Spleen (tissue), 13 donors: ENCODE measurements around the gene NPC1L1. TPM values are rescaled to one million over a fixed set of nuclear protein-coding genes. Genes with fewer than 3 reads are reported as not detected.
A peak's percentile ranks its signal among the peaks of the same experiment; 100 is the strongest.

ENCODE experiments used
- DNase-seq: peaks from one replicate; pipeline ENCODE4 v3.0.0-alpha.2; 2020
- H3K27ac ChIP-seq, 8 donors: fragments of 200-600 bp; sonication (generic) in 7 of 8; 1 replicate in 4 of 8; 2 replicates in 4 of 8; pipeline versions ENCODE4 v1.5.0 to v1.8.0; 2016 to 2021; ENCODE audit warnings: inconsistent platforms in 4 of 8, mild to moderate bottlenecking in 4 of 8, moderate library complexity in 1 of 8
- H3K27me3 ChIP-seq, 7 donors: fragments of 200-600 bp; sonication (generic) in 6 of 7; replicated peaks in 1 of 7; 1 replicate in 4 of 7; 2 replicates in 3 of 7; pipeline versions ENCODE4 v1.5.0 to v1.8.0; 2016 to 2021; ENCODE audit warnings: inconsistent platforms in 3 of 7, mild to moderate bottlenecking in 1 of 7
- H3K36me3 ChIP-seq, 6 donors: fragments of 200-600 bp; sonication (generic) in 5 of 6; 1 replicate in 4 of 6; 2 replicates in 2 of 6; pipeline versions ENCODE4 v1.5.0 to v1.8.0; 2016 to 2021; ENCODE audit warnings: inconsistent platforms in 2 of 6
- H3K4me1 ChIP-seq, 6 donors: fragments of 200-600 bp; sonication (generic) in 5 of 6; 1 replicate in 3 of 6; 2 replicates in 3 of 6; pipeline versions ENCODE4 v1.5.0 to v1.8.0; 2016 to 2021; ENCODE audit warnings: inconsistent platforms in 3 of 6
- H3K4me3 ChIP-seq, 8 donors: fragments of 200-600 bp; sonication (generic) in 7 of 8; 1 replicate in 4 of 8; 2 replicates in 4 of 8; pipeline versions ENCODE4 v1.5.0 to v1.8.0; 2016 to 2021; ENCODE audit warnings: inconsistent platforms in 4 of 8, mild to moderate bottlenecking in 4 of 8, moderate library complexity in 2 of 8
- H3K9me3 ChIP-seq, 8 donors: fragments of 200-600 bp; sonication (generic) in 7 of 8; 1 replicate in 4 of 8; 2 replicates in 4 of 8; pipeline versions ENCODE4 v1.5.0 to v1.8.0; 2016 to 2021; ENCODE audit warnings: inconsistent platforms in 4 of 8
- CTCF ChIP-seq, 11 experiments: fragments of 200-600 bp in 7 of 11; fragments of 450-650 bp in 4 of 11; sonication (generic) in 4 of 11; IDR thresholded peaks in 8 of 11; conservative IDR thresholded peaks in 3 of 11; 1 replicate in 7 of 11; 2 replicates in 4 of 11; pipeline versions ENCODE4 v1.4.0 to v1.8.0; 2016 to 2021; ENCODE audit warnings: antibody characterized with exemption in 11 of 11, inconsistent platforms in 4 of 11, mild to moderate bottlenecking in 1 of 11
- POLR2A ChIP-seq, 3 donors: fragments of 450-650 bp; IDR thresholded peaks; one replicate each; pipeline ENCODE4 v1.5.1; 2017; ENCODE audit warnings: antibody characterized with exemption in 3 of 3, mild to moderate bottlenecking in 1 of 3
- POLR2AphosphoS5 ChIP-seq, 3 donors: sonication (generic); formaldehyde crosslinking; IDR thresholded peaks; one replicate each; pipeline ENCODE4 v1.5.1; 2017; ENCODE audit warnings: antibody characterized with exemption in 3 of 3
- WGBS, 5 donors: extraction: QIAGEN DNeasy Blood & Tissue Kit in 3 of 5; methylation state at CpG; one replicate each; pipeline versions ENCODE4 v1.1.5 to v1.1.7; 2013 to 2018; 5-methylcytosine and 5-hydroxymethylcytosine counted together
- intact Hi-C: fragments of 100-400 bp; cut with DNase I; formaldehyde crosslinking; loops from one replicate; pipeline ENCODE4 v1.15.0; 2023; ENCODE audit warnings: low total_unique reads
- long read RNA-seq, 2 donors: transcript quantifications; one replicate each; lab custom pipeline, GENCODE V29; 2026
- polyA plus RNA-seq, 3 donors: library from polyadenylated mRNA; stranded (reverse); fragments of 200-250 nt; gene quantifications; one replicate each; pipeline ENCODE4 v1.2.1, GENCODE V29; 2013
- total RNA-seq, 7 donors: library from RNA; depleted of rRNA in 3 of 7; stranded (reverse); fragments of >200 nt in 3 of 7; fragmentation: NEBNext Ultra II Directional in 4 of 7; extraction: Animal tissue kit (Norgen Biotek cat#: 25700) in 4 of 7; gene quantifications; one replicate each; pipeline versions ENCODE4 v1.1.0 to v1.2.1, GENCODE V29; 2016 to 2021
- donor health status: healthy with polysubstance abuse.
- donor health status: DM: no; HTN: no; CAD: no; lungs with moderate emphysema.
- donor health status: DM: no; HTN: no; CAD: no.
- donor health status: Bipolar disorder and iron deficiency.
- donor health status: healthy.
- donor health status: DM: no; HTN: no; CAD: no.
- donor health status: DM: yes; HTN: yes; CAD: no.

Gene NPC1L1
- total RNA-seq (under 1 TPM in 1 of 7 donors, not detected in 6; 0.07 TPM), polyA plus RNA-seq (under 1 TPM; 0.02 to 0.03 (median 0.03) TPM)
- long read RNA-seq, donor 1, result 0 reads
- long read RNA-seq, donor 2, result 0 reads

GRCh38 chr7:44541028-44541869 lies at the start of gene NPC1L1:
Gene NPC1L1, minus strand, starts transcription at chr7:44541330. Its CDS starts 71 bp downstream, at chr7:44541259.
- H3K9me3 ChIP-seq, result no peaks in the 10 kb centered on the region
- no peaks in the 10 kb centered on the region for H3K4me1 ChIP-seq
- H3K4me3 ChIP-seq, result no peak within 1 kb of the TSS
- peak; percentile 67 for DNase-seq
- intact Hi-C loops, result no loop called here
- no peak within 1 kb of the TSS for H3K27ac ChIP-seq
- no peaks in the 10 kb centered on the region for H3K36me3 ChIP-seq
- no peaks in the 10 kb centered on the region for H3K27me3 ChIP-seq
- 87 to 91% (median 89%) methylated on average over 10 to 20 of the region's 20 CpGs for WGBS, 5 donors
- TF ChIP-seq POLR2A (IDR thresholded peaks at IDR 0.05) (no peak), CTCF (IDR thresholded peaks at IDR 0.05 in 8 of 11, conservative IDR thresholded peaks at IDR 0.05 in 3 of 11) (no peak), POLR2AphosphoS5 (IDR thresholded peaks at IDR 0.05) (no peak)

GRCh38 chr7:44590910-44591309 lies 49.8 kb upstream of the NPC1L1 start:
- intact Hi-C loops, result no loop called here
- Histone ChIP-seq H3K9me3 (no peaks in the 10 kb centered on the region), H3K27ac (no peak overlapping the region), H3K36me3 (no peaks in the 10 kb centered on the region), H3K4me1 (peaks cover 0 to 8% (median 5%) of the 10 kb centered on the region in 6 donors), H3K4me3 (no peak overlapping the region), H3K27me3 (no peaks in the 10 kb centered on the region)
- DNase-seq, result no peak
- TF ChIP-seq POLR2A (IDR thresholded peaks at IDR 0.05) (no peak), CTCF (IDR thresholded peaks at IDR 0.05 in 8 of 11, conservative IDR thresholded peaks at IDR 0.05 in 3 of 11) (no peak), POLR2AphosphoS5 (IDR thresholded peaks at IDR 0.05) (no peak)
- WGBS, 5 donors, result 78 to 100% (median 93%) methylated on average over 1 of the region's 1 CpG

- no peaks in the 10 kb centered on the region for H3K36me3 ChIP-seq
- H3K27ac ChIP-seq, result no peak overlapping the region
- H3K27me3 ChIP-seq, result no peaks in the 10 kb centered on the region
- H3K9me3 ChIP-seq, result no peaks in the 10 kb centered on the region
- DNase-seq, result no peak
- TF ChIP-seq POLR2AphosphoS5 (IDR thresholded peaks at IDR 0.05) (no peak), CTCF (IDR thresholded peaks at IDR 0.05 in 8 of 11, conservative IDR thresholded peaks at IDR 0.05 in 3 of 11) (peak in 10 of 11 experiments; percentile 35 to 78 (median 67))
- H3K4me1 ChIP-seq, result peaks cover 0 to 13% (median 7%) of the 10 kb centered on the region in 6 donors
- intact Hi-C loops, result loop anchor here (5.0 to 10.0 kb wide), 2 partner anchors 259 to 547 kb away; partner anchors contain the start of gene H2AZ2
- WGBS, 5 donors, result 25 to 31% (median 31%) methylated on average over 6 of the region's 6 CpGs
- H3K4me3 ChIP-seq, result no peak overlapping the region
Observed at GRCh38 chr7:44587843-44588711, 46.9 kb upstream of the NPC1L1 start.
